Non-pigmented ciliary epithelial cell (primary cell): ENCODE data around the gene LEP.

Experiments
- DNase-seq: peaks from one replicate; pipeline ENCODE4 v3.0.0-alpha.2; 2010; ENCODE audit warnings: low read depth

LEP gene

GRCh38 chr7:128247108-128247507 lies 6.0 kb downstream of the LEP start:
- no peak for DNase-seq

GRCh38 chr7:128247640-128248194 lies 6.6 kb downstream of the LEP start:
- DNase-seq = no peak

DNA sequence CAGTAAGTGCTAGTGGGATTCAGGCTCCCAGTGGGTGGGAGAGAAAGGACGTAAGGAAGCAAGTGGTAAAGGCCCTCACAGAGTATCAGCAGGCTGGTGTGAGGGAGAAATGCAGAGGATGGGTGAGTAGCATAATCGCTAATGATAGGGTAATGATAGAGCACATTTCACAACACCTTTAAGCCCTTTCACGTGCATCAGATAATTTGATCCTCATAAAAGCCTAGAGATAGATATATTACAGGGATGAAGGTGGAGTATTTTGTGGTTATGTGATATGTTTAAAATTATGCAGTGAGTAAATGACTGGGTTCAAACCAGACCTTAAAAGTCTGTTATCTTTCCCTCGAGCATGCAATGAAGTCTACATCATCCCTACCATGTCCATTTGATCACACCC lies 10.3 kb downstream of the LEP start:
- no peak for DNase-seq

DNA sequence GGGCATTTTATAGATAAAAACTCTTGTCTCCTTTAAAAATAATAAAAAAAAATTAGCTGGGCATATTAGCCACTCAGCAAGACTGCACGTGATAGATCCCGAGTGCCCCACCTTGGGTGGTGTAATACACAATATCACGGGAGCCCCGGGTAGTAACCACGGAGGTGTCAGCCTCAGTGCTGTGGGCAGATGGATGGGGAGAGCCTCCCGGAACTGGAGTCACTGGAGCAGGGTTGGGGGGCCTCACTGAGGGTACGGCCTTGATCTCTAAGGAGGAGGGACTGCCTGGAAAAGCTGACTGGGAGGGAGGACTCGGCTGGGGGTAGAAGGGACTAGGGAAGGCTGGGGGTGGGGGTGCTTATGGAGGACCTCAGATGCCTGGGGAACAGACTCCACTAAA lies 12.6 kb downstream of the LEP start:
- DNase-seq = no peak

GRCh38 chr7:128254470-128254869 lies 13.4 kb downstream of the LEP start:
- DNase-seq = no peak

- DNase-seq = no peak
These were observed 14.2 kb downstream of the LEP start for GRCh38 chr7:128255271-128255670.

GRCh38 chr7:128257458-128257857 lies 16.4 kb downstream of the LEP start:
- DNase-seq = no peak

- no peak for DNase-seq
These were observed 18.3 kb downstream of the LEP start for GRCh38 chr7:128259131-128260061.

DNA sequence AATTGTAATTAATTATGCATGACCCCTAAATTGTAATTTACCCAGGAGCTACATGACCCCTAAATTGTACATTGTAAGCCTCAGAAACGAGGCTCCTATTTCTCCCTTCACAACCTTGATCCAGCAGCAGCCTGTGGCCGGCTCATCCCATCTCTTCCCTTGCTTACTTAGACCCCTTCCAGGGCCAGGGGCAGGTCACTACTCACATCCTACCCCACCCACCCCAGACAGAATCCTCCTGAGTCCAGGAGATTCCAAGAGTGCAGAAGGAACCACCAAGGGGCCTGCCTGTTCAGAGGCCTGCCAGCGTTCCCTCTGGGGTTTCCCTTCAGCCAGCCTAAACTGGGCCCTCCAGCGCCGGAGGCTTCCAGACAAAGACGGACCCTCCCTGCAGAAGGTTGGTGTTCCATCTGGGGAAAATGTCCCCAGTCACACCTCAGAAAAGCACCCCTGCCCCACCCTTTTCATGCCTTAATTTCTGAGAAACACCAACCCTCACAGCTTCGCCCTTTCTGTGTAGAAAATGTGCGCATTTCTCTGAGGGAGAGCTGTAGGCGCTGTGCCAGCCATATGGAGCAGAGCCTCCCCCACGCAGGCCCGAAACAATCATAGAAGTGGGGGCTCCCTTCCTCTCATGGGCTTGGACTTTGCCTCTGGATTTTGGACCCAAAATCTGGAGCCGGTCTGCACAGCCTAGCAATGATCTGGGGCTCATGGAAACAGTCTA lies 19.2 kb downstream of the LEP start:
- DNase-seq = no peak

DNA sequence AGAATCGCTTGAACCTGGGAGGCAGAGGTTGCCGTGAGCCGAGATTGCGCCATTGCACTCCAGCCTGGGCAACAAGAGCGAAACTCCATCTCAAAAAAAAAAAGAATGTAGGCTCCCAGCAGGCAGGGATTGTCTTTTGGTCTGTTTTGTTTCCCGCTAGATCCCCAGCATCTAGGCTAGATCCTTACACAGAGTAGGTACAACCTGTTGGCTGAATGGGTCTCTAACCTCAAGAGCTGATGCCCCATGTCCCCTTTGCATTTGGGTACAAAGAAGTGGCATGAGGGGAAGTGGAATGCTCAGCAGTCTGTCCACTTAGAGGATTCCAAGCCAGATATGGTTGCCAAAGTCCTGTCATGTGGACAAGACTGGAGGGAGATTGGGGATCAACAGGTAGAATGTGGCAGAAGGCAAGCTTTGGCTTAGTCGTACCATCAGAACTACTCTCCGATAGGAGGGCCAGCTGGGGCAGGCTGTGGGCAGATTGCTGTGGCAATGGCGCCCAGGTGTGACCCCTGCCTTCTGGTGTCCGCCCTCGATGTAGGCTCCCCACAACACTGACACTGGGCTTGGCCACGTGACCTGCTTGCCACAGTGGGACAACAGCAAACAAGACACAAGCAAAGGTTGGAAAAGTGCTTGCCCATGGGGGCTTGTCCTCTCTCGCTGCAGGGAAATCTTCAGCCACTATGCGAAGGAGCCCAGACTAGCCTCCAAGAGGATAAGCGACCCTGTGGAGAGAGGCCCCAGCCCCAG lies 21.4 kb downstream of the LEP start:
- no peak for DNase-seq

DNA sequence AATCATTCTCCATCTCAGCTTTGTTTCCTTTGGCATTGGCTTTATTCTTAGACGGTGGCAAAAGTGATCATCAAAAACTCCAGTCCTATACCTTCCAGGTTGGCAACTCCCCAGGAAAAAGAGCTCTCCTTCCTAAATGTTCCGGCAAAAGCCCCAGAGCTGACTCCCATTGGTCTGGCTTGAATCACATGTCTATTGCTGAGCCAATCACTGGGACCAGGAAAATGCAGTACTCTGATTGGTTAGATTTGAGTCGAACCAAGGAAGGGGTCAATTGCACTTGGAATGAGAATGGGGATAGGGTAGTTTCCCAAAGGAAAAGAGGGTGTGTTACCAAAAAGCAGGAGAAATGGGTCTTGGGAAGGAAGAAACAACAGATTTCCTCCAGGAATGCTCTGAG lies 22.3 kb downstream of the LEP start:
- DNase-seq = no peak

DNA sequence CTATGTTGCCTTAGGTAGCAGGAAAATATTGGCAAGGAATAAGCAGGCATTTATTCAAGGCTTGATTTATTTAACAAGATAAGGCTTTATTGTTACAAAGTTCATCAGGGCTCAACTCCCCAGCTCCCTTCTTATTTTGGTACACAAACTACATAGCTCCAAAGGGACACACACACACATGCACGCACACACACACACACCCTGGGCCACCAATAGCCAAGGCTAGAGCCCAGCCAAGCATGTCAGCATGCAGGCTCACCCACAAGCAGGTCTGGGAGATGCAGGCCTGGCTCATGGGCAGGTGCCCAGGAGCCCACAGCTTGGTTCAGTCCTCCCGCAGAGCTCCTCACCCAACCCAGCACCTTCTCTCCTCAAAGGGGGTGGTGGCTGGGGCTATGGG lies 23.4 kb downstream of the LEP start:
- DNase-seq = no peak

DNA sequence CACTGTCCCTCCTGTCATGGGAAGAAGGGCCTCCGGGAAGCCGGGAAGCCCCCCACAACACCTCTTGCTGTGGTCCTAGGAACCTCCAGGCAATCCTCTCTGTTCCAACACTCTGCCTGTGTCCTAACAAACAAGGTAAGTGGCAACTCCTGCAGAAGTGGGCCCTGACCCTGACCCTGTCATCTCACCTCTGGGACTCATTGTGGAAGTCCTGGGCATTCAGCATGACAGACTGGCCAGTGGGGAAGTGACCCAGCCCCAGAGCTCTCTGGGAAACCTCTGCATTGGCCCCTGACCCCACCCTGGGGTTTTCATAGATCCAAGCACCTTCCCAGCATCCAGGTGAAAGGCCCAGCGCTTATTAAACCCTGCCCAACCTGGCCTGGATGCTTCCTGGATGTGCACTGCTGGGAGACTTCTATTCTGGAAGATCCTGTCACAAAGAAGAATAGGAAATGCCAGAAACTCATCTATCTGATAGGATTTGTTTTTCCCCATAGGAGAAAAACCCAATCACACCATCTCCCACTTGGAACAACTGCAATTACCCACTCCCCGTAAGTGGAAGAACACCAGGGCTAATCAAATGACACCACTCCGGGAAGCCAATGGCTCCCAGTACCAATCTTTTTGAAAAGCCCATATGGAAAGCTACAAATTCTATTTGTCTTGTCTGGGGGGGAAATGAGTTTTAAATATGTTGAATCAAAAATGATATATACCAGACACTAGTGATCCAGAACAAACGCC lies 24.3 kb downstream of the LEP start:
- DNase-seq = no peak

- no peak for DNase-seq
These were observed 24.8 kb downstream of the LEP start for GRCh38 chr7:128265906-128266300.

DNA sequence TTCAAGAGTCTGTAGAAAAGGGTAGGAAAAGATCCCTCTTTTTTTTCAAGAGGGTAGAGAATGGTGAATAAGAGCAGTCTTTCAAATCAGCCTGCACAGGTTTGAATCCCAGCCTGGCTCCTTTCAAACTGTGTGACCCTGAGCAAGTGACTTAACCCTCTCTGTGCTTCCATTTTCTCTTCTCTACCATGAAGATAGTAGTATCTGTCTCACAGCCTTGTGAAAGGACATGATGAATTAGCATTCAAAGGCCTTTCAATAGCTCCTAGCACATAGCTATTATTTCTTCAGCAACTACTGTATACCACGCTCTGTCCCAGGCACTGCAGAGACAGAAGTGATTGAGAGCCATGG lies 25.4 kb downstream of the LEP start:
- no peak for DNase-seq

GRCh38 chr7:128266883-128267594 lies 26.0 kb downstream of the LEP start:
- DNase-seq = no peak

GRCh38 chr7:128267595-128267924 lies 26.5 kb downstream of the LEP start:
- DNase-seq = no peak

DNA sequence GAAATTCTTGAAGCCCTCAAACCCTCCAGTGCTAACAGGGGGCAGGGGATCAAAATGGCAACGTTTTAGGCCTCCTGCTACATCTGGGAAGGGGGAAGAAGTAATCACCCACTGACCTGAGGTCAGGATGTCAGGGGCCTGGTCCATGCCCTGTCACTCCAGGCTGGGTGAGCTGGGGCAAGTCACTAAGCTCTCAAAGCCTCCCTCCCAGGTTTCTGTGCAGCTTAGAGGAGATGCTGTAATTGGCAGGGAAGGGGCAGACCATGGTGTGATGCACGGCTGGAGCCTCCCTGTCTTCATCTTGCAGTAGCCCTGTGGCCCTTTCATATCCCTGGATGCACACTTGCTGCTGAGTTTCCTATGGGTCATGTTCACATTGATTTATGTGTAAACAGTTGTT lies 27.2 kb downstream of the LEP start:
- no peak for DNase-seq

- no peak for DNase-seq
These were observed 29.8 kb downstream of the LEP start for GRCh38 chr7:128270826-128271272.

DNA sequence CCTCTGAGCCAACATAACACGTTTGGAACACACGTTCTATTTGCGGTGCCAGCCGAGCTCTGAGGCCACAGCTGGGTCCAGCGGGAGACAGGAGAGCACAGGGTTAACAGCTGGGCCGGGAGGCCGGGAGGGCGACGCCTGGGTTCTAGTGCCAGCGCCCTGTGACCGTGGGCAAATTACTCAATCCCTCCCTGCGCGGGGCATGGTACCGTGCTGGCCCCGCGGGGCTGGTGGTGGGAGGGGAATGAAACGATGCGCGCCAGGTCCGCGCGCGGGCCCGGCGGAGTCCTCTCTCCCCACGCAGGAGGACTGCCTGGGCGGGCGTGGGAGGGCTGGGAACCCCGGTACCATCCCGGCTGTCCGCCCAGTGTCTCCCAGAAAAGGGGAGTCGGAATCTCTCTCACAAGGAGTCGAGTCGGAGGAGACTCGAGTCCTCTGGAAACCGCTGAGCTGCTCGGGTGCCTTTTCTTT lies 30.4 kb downstream of the LEP start:
- DNase-seq = no peak

DNA sequence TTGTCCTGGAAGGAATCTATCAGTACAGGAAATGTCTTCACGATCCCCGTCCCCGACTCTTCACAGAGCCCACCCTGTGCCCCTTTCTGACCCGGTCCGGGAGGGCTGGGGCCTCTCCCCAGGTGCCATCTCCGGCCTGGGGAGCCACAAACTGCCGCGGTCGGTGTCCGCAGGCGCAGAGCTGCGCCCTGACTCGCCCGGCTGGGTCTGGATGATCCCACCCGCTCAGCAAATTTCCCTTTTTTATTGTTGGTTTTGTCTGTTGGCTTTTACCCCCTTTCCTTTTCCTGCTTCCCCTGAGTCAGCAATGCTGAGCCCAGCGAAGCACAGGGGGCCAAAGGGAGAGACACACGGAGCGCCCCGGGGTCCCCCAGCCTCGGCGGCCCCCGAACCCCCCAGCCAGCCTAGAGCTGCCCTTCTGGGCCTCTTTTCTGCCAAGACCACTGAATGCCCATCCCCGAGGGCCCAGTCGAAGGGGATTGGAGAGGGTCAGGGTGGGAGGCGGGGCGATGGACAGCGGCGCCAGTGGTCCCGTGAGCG lies 30.9 kb downstream of the LEP start:
- DNase-seq = no peak
